Caco-2 (cell line): ENCODE results near the gene EPGN. TPM values are rescaled to one million over a fixed set of nuclear protein-coding genes. Genes with fewer than 3 reads are reported as not detected.

Experiments
- BruUV-seq: library from RNA; stranded (reverse); fragments of 400-500 nt; replicated peaks from 2 replicates; lab custom pipeline; 2021; lab: Mats Ljungman, UMichigan
- CTCF ChIA-PET: fragments of 300-600 bp; sonication (Branson Sonifier 250); formaldehyde crosslinking; loops from one replicate; lab custom pipeline; 2022; ENCODE audit warnings: antibody characterized with exemption; lab: Charles Lee
- POLR2A ChIA-PET: fragments of 300-600 bp; sonication (Branson Sonifier 250); formaldehyde crosslinking; loops from one replicate; lab custom pipeline; 2022; ENCODE audit warnings: antibody characterized with exemption; lab: Charles Lee
- DNase-seq, 2 experiments: peaks; one replicate each; pipeline versions ENCODE4 v3.0.0 to v3.0.0-alpha.2; 2020 to 2022
- H3K27me3 ChIP-seq: replicated peaks from 2 replicates; pipeline ENCODE4 v1.6.0; 2011; ENCODE audit warnings: low read length; ENCODE audit not compliant: control insufficient read depth, insufficient read depth
- H3K36me3 ChIP-seq: 2 replicates; pipeline ENCODE4 v1.5.1; 2011; ENCODE audit warnings: low read length; ENCODE audit not compliant: control insufficient read depth, insufficient read depth
- H3K4me1 ChIP-seq: fragments of 250-450 bp; sonication (Bioruptor Pico); 2 replicates; pipeline ENCODE4 v1.5.1; 2020; ENCODE audit warnings: mild to moderate bottlenecking
- H3K4me3 ChIP-seq: 2 replicates; pipeline ENCODE4 v1.5.1; 2011; ENCODE audit warnings: low read depth, mild to moderate bottlenecking, control low read depth, low read length
- H3K9me3 ChIP-seq: fragments of 250-450 bp; sonication (Bioruptor Pico); 2 replicates; pipeline ENCODE4 v1.5.1; 2020; ENCODE audit warnings: mild to moderate bottlenecking, moderate library complexity
- H3K27ac Mint-ChIP-seq: one replicate; pipeline ENCODE4 v1.8.0; 2022; ENCODE audit warnings: mixed read lengths; ENCODE audit not compliant: unreplicated experiment
- H3K27me3 Mint-ChIP-seq: one replicate; pipeline ENCODE4 v1.8.0; 2022; ENCODE audit warnings: mixed read lengths; ENCODE audit not compliant: insufficient read depth, unreplicated experiment
- H3K36me3 Mint-ChIP-seq: one replicate; pipeline ENCODE4 v1.8.0; 2022; ENCODE audit warnings: mild to moderate bottlenecking, mixed read lengths; ENCODE audit not compliant: insufficient read depth, unreplicated experiment
- H3K4me1 Mint-ChIP-seq: one replicate; pipeline ENCODE4 v1.8.0; 2022; ENCODE audit warnings: low read depth, mixed read lengths; ENCODE audit not compliant: unreplicated experiment
- H3K4me3 Mint-ChIP-seq: one replicate; pipeline ENCODE4 v1.8.0; 2022; ENCODE audit warnings: mild to moderate bottlenecking, moderate library complexity, mixed read lengths; ENCODE audit not compliant: unreplicated experiment
- H3K9me3 Mint-ChIP-seq: one replicate; pipeline ENCODE4 v1.8.0; 2022; ENCODE audit warnings: mixed read lengths; ENCODE audit not compliant: unreplicated experiment
- intact Hi-C: fragments of 100-400 bp; cut with micrococcal nuclease; formaldehyde crosslinking; loops from one replicate; pipeline ENCODE4 v1.10.0; 2022; ENCODE audit not compliant: unreplicated experiment
- total RNA-seq: library from RNA; stranded (reverse); gene quantifications from 2 replicates; pipeline ENCODE4 v1.2.3, GENCODE V29; 2022
- TF ChIP-seq, protein P1 (sequence below), 2 experiments: fragments of 200-600 bp in 1 of 2; IDR thresholded peaks; 1 replicate in 1 of 2; 2 replicates in 1 of 2; pipeline versions ENCODE4 v1.5.1 to v1.8.0; 2011 to 2022; ENCODE audit warnings: antibody characterized with exemption in 1 of 2, control low read depth in 1 of 2, inconsistent platforms in 1 of 2, low read depth in 1 of 2, low read length in 1 of 2, mild to moderate bottlenecking in 1 of 2, moderate library complexity in 1 of 2; ENCODE audit not compliant: insufficient read depth in 1 of 2, severe bottlenecking in 1 of 2, unreplicated experiment in 1 of 2

EPGN gene
- total RNA-seq, 1 experiment from 2014 or later = not detected

- no peak for DNase-seq
- Histone ChIP-seq H3K36me3 (no peaks in the 10 kb centered on the region), H3K4me3 (no peak overlapping the region), H3K4me1 (peaks cover 8% of the 10 kb centered on the region; the same call in 1 of the 2 replicates), H3K27me3 (no peaks in the 10 kb centered on the region), H3K9me3 (no peaks in the 10 kb centered on the region)
- Mint-ChIP-seq H3K36me3 (no peaks in the 10 kb centered on the region), H3K27me3 (no peaks in the 10 kb centered on the region), H3K4me1 (peaks cover 10% of the 10 kb centered on the region), H3K4me3 (no peak overlapping the region), H3K27ac (no peak overlapping the region), H3K9me3 (no peaks in the 10 kb centered on the region)
- intact Hi-C loops = no loop called here
- CTCF ChIA-PET = no interaction called here
- BruUV-seq = no TSS peak
- POLR2A ChIA-PET = no interaction called here
- TF ChIP-seq, protein P1, sequence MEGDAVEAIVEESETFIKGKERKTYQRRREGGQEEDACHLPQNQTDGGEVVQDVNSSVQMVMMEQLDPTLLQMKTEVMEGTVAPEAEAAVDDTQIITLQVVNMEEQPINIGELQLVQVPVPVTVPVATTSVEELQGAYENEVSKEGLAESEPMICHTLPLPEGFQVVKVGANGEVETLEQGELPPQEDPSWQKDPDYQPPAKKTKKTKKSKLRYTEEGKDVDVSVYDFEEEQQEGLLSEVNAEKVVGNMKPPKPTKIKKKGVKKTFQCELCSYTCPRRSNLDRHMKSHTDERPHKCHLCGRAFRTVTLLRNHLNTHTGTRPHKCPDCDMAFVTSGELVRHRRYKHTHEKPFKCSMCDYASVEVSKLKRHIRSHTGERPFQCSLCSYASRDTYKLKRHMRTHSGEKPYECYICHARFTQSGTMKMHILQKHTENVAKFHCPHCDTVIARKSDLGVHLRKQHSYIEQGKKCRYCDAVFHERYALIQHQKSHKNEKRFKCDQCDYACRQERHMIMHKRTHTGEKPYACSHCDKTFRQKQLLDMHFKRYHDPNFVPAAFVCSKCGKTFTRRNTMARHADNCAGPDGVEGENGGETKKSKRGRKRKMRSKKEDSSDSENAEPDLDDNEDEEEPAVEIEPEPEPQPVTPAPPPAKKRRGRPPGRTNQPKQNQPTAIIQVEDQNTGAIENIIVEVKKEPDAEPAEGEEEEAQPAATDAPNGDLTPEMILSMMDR (IDR thresholded peaks at IDR 0.05; ENCODE audit: insufficient read depth in 1 of 2, low read depth in 1 of 2, low read length in 1 of 2, severe bottlenecking in 1 of 2, unreplicated experiment in 1 of 2) = no peak
These were observed 10.0 kb downstream of the EPGN start for GRCh38 chr4:74318276-74318675.

DNA sequence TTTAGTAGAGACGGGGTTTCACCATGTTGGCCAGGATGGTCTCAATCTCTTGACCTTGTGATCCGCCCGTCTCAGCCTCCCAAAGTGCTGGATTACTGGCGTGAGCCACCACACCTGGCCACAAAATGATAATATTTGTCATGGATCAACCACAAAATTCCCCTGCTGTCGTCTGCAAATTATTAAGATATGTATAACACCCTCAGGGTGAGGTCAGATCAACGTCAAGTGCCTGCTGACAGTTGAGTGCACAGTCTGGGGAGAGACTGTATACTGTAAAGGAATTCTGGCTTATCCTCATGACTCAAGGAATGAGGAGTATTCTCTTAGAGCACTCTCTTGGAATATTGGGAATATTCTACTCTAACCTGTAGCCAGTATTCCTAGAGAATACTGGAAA is 11.2 kb downstream of the EPGN start:
- POLR2A ChIA-PET = no interaction called here
- no peak overlapping the region for H3K4me3 ChIP-seq
- no peaks in the 10 kb centered on the region for H3K36me3 ChIP-seq
- H3K4me1 ChIP-seq = peaks cover 15% of the 10 kb centered on the region; the same call in 1 of the 2 replicates
- no peak overlapping the region for H3K4me3 Mint-ChIP-seq
- no peaks in the 10 kb centered on the region for H3K36me3 Mint-ChIP-seq
- TF ChIP-seq, protein P1 (IDR thresholded peaks at IDR 0.05; ENCODE audit: insufficient read depth in 1 of 2, low read depth in 1 of 2, low read length in 1 of 2, severe bottlenecking in 1 of 2, unreplicated experiment in 1 of 2) = no peak
- no peaks in the 10 kb centered on the region for H3K27me3 ChIP-seq
- no peak for DNase-seq
- H3K27me3 Mint-ChIP-seq = no peaks in the 10 kb centered on the region
- H3K27ac Mint-ChIP-seq = no peak overlapping the region
- H3K9me3 ChIP-seq = no peaks in the 10 kb centered on the region
- intact Hi-C loops = no loop called here
- no peaks in the 10 kb centered on the region for H3K9me3 Mint-ChIP-seq
- no TSS peak for BruUV-seq
- CTCF ChIA-PET = interaction anchor here (3.0 kb wide), 1 partner anchor 352 kb away, joined by 16 read pairs; no protein-coding TSS in a partner anchor
- H3K4me1 Mint-ChIP-seq = peaks cover 10% of the 10 kb centered on the region

GRCh38 chr4:74320559-74321118 is 12.4 kb downstream of the EPGN start:
- Mint-ChIP-seq H3K27ac (no peak overlapping the region), H3K27me3 (no peaks in the 10 kb centered on the region), H3K9me3 (no peaks in the 10 kb centered on the region), H3K4me1 (peaks cover 10% of the 10 kb centered on the region), H3K36me3 (no peaks in the 10 kb centered on the region), H3K4me3 (peak overlapping the region; percentile 1)
- POLR2A ChIA-PET = no interaction called here
- CTCF ChIA-PET = interaction anchor here (0.9 to 3.0 kb wide), 4 partner anchors 30 to 473 kb away, joined by 3 to 16 read pairs (median 3); partner anchors contain the start of gene BTC
- Histone ChIP-seq H3K36me3 (no peaks in the 10 kb centered on the region), H3K4me3 (no peak overlapping the region), H3K4me1 (peaks cover 17% of the 10 kb centered on the region; the same call in 1 of the 2 replicates), H3K27me3 (no peaks in the 10 kb centered on the region), H3K9me3 (no peaks in the 10 kb centered on the region)
- BruUV-seq = no TSS peak
- TF ChIP-seq, protein P1 (IDR thresholded peaks at IDR 0.05; ENCODE audit: insufficient read depth in 1 of 2, low read depth in 1 of 2, low read length in 1 of 2, severe bottlenecking in 1 of 2, unreplicated experiment in 1 of 2) = peak; percentile 48 to 66
- DNase-seq = peak; percentile 66 to 72
- intact Hi-C loops = loop anchor here (1.0 to 5.0 kb wide), 7 partner anchors 44 to 554 kb away; partner anchors contain the start of gene BTC
